ENCODE data around the gene SLC4A9. TPM values are rescaled to one million over a fixed set of nuclear protein-coding genes. Genes with fewer than 3 reads are reported as not detected.

SLC4A9 gene
- total and polyA plus RNA-seq, 2 donors (not counting 1 experiment from before 2014, with no cell fraction given) = 0.10 TPM; not detected in 1

DNA sequence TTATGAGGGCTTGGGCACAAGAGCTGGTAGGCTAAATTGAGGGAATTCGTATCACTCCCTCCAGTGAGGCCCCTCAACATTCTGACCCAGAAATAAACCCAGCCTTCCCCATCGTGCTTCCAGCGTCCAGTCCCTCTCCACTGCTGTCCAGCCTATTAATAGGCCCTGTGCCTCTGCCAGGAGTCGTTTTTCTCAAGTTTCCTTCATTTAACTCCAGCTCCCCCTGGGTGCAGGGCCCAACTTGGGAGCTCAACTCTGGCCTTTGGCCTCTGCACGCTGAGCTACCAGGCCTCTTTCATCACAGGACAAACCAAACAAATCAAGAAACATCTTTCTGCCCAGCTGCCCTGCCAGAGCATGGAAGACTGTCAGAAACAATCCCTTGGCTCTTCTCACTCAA is 23.6 kb upstream of the SLC4A9 start:
- Histone ChIP-seq H3K9me3 (ENCODE audit: control extremely low read depth in 1 of 3, control insufficient read depth in 2 of 3, insufficient read depth in 1 of 3, low read length in 2 of 3) (no peaks in the 10 kb centered on the region), H3K4me3 (ENCODE audit: control extremely low read depth in 1 of 5, extremely low read depth in 1 of 5, insufficient read depth in 1 of 5, low read depth in 2 of 5, low read length in 4 of 5) (no peak overlapping the region)
- POLR2A ChIA-PET = interaction anchor here (1.6 kb wide), 1 partner anchor 10 kb away, joined by 5 read pairs; the partner anchor contains the start of gene HBEGF

DNA sequence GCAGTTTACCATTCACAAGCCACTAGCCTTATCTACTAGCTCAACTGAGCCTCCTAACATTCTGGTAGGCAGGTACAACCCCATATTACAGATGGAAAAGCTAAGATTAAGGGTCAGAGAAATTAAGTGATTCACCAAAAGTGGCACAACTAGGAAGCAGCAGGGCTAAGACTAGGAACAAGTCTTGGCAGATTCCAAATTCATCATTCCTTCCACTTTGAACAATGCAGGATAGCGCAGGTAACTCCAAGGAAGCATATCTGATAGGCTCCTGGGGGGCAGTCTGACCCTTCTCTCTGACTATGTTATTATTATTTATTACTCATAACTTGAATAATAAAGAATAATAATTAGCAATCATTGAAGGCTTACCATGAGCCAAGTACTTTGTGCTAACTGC is 22.1 kb upstream of the SLC4A9 start:
- H3K27ac ChIP-seq (ENCODE audit: low read length in 2 of 2) = no peak overlapping the region
- H3K27me3 ChIP-seq (replicated peaks in 1 of 4; ENCODE audit: control extremely low read depth in 1 of 4, control insufficient read depth in 3 of 4, insufficient read depth in 4 of 4, low read length in 3 of 4) = no peaks in the 10 kb centered on the region
- DNase-seq = no peak
- H3K27ac Mint-ChIP-seq = no peak overlapping the region
- CTCF ChIA-PET = interaction anchor here (0.9 to 3.9 kb wide), 2 partner anchors 10 to 14 kb away, joined by 5 to 18 read pairs; partner anchors contain the start of gene HBEGF
- no peak for ATAC-seq (ENCODE audit: low read depth)
- H3K4me3 Mint-ChIP-seq = no peak overlapping the region
- H2AFZ ChIP-seq (ENCODE audit: insufficient read depth, low read depth, low read length, poor library complexity, severe bottlenecking) = no peak overlapping the region
- WGBS (ENCODE audit: insufficient coverage) = no CpG with 5 or more reads among the region's 1 CpG
- POLR2A ChIA-PET = no interaction called here
- peaks cover 0 to 3% (median 0%) of the 10 kb centered on the region in 3 donors for H3K9me3 ChIP-seq (ENCODE audit: control extremely low read depth in 1 of 3, control insufficient read depth in 2 of 3, insufficient read depth in 1 of 3, low read length in 2 of 3)
- H3K27me3 Mint-ChIP-seq = no peaks in the 10 kb centered on the region
- H3K4me2 ChIP-seq (replicated peaks; ENCODE audit: low read depth, low read length, poor library complexity, severe bottlenecking) = no peak overlapping the region
- no peaks in the 10 kb centered on the region for H3K9me3 Mint-ChIP-seq (ENCODE audit: insufficient read depth)
- intact Hi-C loops (cut with micrococcal nuclease) = no loop called here
- no peaks in the 10 kb centered on the region for H4K20me1 ChIP-seq (ENCODE audit: control insufficient read depth, insufficient read depth, low read length, poor library complexity, severe bottlenecking)
- H3K4me3 ChIP-seq (ENCODE audit: control extremely low read depth in 1 of 5, extremely low read depth in 1 of 5, insufficient read depth in 1 of 5, low read depth in 2 of 5, low read length in 4 of 5) = no peak overlapping the region
- no peak overlapping the region for H3K9ac ChIP-seq (ENCODE audit: low read length)
- TF ChIP-seq, protein P1, sequence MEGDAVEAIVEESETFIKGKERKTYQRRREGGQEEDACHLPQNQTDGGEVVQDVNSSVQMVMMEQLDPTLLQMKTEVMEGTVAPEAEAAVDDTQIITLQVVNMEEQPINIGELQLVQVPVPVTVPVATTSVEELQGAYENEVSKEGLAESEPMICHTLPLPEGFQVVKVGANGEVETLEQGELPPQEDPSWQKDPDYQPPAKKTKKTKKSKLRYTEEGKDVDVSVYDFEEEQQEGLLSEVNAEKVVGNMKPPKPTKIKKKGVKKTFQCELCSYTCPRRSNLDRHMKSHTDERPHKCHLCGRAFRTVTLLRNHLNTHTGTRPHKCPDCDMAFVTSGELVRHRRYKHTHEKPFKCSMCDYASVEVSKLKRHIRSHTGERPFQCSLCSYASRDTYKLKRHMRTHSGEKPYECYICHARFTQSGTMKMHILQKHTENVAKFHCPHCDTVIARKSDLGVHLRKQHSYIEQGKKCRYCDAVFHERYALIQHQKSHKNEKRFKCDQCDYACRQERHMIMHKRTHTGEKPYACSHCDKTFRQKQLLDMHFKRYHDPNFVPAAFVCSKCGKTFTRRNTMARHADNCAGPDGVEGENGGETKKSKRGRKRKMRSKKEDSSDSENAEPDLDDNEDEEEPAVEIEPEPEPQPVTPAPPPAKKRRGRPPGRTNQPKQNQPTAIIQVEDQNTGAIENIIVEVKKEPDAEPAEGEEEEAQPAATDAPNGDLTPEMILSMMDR (IDR thresholded peaks at IDR 0.05) = no peak
- peaks cover 0 to 2% of the 10 kb centered on the region in 2 experiments for H3K36me3 ChIP-seq (replicated peaks in 1 of 2; ENCODE audit: control extremely low read depth in 1 of 2, control insufficient read depth in 1 of 2, extremely low read depth in 1 of 2, insufficient read depth in 2 of 2, low read length in 1 of 2)
- H3K4me1 Mint-ChIP-seq = peaks cover 19% of the 10 kb centered on the region
- H3K4me1 ChIP-seq (ENCODE audit: control insufficient read depth in 2 of 2, insufficient read depth in 2 of 2, low read length in 2 of 2) = peaks cover 18 to 24% of the 10 kb centered on the region in 2 donors
- no peaks in the 10 kb centered on the region for H3K79me2 ChIP-seq (ENCODE audit: control insufficient read depth, insufficient read depth, low read length)

More for the DNA sequence above, 23.6 kb upstream of the SLC4A9 start:
- peaks cover 6 to 9% of the 10 kb centered on the region in 2 donors for H3K4me1 ChIP-seq (ENCODE audit: control insufficient read depth in 2 of 2, insufficient read depth in 2 of 2, low read length in 2 of 2)
- no peak for TF ChIP-seq EZH2 (IDR thresholded peaks at IDR 0.05; ENCODE audit: borderline replicate concordance, insufficient read depth, low read depth, low read length, poor library complexity, severe bottlenecking)
- TF ChIP-seq, protein P1 (IDR thresholded peaks at IDR 0.05) = no peak
- intact Hi-C loops (cut with micrococcal nuclease) = no loop called here
- peaks cover 0 to 3% (median 0%) of the 10 kb centered on the region in 4 experiments for H3K27me3 ChIP-seq (replicated peaks in 1 of 4; ENCODE audit: control extremely low read depth in 1 of 4, control insufficient read depth in 3 of 4, insufficient read depth in 4 of 4, low read length in 3 of 4)
- H3K27me3 Mint-ChIP-seq = no peaks in the 10 kb centered on the region
- H3K27ac Mint-ChIP-seq = no peak overlapping the region
- H3K27ac ChIP-seq (ENCODE audit: low read length in 2 of 2) = no peak overlapping the region
- H3K9me3 Mint-ChIP-seq (ENCODE audit: insufficient read depth) = no peaks in the 10 kb centered on the region
- H2AFZ ChIP-seq (ENCODE audit: insufficient read depth, low read depth, low read length, poor library complexity, severe bottlenecking) = no peak overlapping the region
- H4K20me1 ChIP-seq (ENCODE audit: control insufficient read depth, insufficient read depth, low read length, poor library complexity, severe bottlenecking) = no peaks in the 10 kb centered on the region
- peaks cover 8% of the 10 kb centered on the region for H3K4me1 Mint-ChIP-seq
- no peak overlapping the region for H3K4me2 ChIP-seq (replicated peaks; ENCODE audit: low read depth, low read length, poor library complexity, severe bottlenecking)
- DNase-seq (no peak), ATAC-seq (ENCODE audit: low read depth) (no peak)
- CTCF ChIA-PET = interaction anchor here (0.9 to 3.9 kb wide), 4 partner anchors 11 to 96 kb away, joined by 3 to 18 read pairs (median 4); partner anchors contain the start of gene HBEGF
- H3K4me3 Mint-ChIP-seq = no peak overlapping the region
- no peaks in the 10 kb centered on the region for H3K79me2 ChIP-seq (ENCODE audit: control insufficient read depth, insufficient read depth, low read length)
- WGBS (ENCODE audit: insufficient coverage) = 91% methylated on average over 5 of the region's 5 CpGs
- peaks cover 0 to 2% of the 10 kb centered on the region in 2 experiments for H3K36me3 ChIP-seq (replicated peaks in 1 of 2; ENCODE audit: control extremely low read depth in 1 of 2, control insufficient read depth in 1 of 2, extremely low read depth in 1 of 2, insufficient read depth in 2 of 2, low read length in 1 of 2)
- no peak overlapping the region for H3K9ac ChIP-seq (ENCODE audit: low read length)

All from B cell (primary cell).